PC-9 (cell line): ENCODE measurements around the gene GATAD2A. TPM values are rescaled to one million over a fixed set of nuclear protein-coding genes. Genes with fewer than 3 reads are reported as not detected.

Experiments used
- BruUV-seq: library from RNA; stranded (reverse); fragments of 400-500 nt; replicated peaks from 2 replicates; lab custom pipeline; 2021; lab: Mats Ljungman, UMichigan
- CTCF ChIA-PET: fragments of 300-600 bp; sonication (Branson Sonifier 250); formaldehyde crosslinking; loops from one replicate; lab custom pipeline; 2022; ENCODE audit warnings: antibody characterized with exemption; lab: Charles Lee
- POLR2A ChIA-PET: fragments of 300-600 bp; sonication (Branson Sonifier 250); formaldehyde crosslinking; loops from one replicate; lab custom pipeline; 2022; ENCODE audit warnings: antibody characterized with exemption; ENCODE audit not compliant: unreplicated experiment; lab: Charles Lee
- DNase-seq, 2 experiments: peaks; one replicate each; pipeline versions ENCODE4 v3.0.0 to v3.0.0-alpha.2; 2015 to 2022; ENCODE audit warnings: mixed read lengths in 1 of 2
- H2AFZ ChIP-seq: fragments of 200-600 bp; sonication (generic); 2 replicates; pipeline ENCODE4 v1.8.1; 2017; ENCODE audit warnings: antibody characterized with exemption
- H3F3A ChIP-seq: fragments of 200-600 bp; sonication (generic); 2 replicates; pipeline ENCODE4 v1.8.1; 2017; ENCODE audit warnings: antibody characterized with exemption, mild to moderate bottlenecking, low read depth; ENCODE audit not compliant: insufficient read depth
- H3K27ac ChIP-seq: fragments of 200-600 bp; sonication (generic); 2 replicates; pipeline ENCODE4 v1.6.1; 2016; ENCODE audit warnings: mixed run types
- H3K27me3 ChIP-seq: fragments of 200-600 bp; sonication (generic); 2 replicates; pipeline ENCODE4 v1.6.1; 2016; ENCODE audit warnings: low read depth, mixed run types; ENCODE audit not compliant: insufficient read depth
- H3K36me3 ChIP-seq: fragments of 200-600 bp; sonication (generic); 2 replicates; pipeline ENCODE4 v1.6.1; 2016; ENCODE audit warnings: low read depth, mixed run types
- H3K4me1 ChIP-seq: fragments of 200-600 bp; sonication (generic); replicated peaks from 2 replicates; pipeline ENCODE4 v1.6.1; 2016; ENCODE audit warnings: mixed run types; ENCODE audit not compliant: insufficient read depth
- H3K4me2 ChIP-seq: fragments of 200-600 bp; sonication (generic); 2 replicates; pipeline ENCODE4 v1.6.1; 2017; ENCODE audit warnings: mixed run types
- H3K4me3 ChIP-seq: fragments of 200-600 bp; sonication (generic); 2 replicates; pipeline ENCODE4 v1.6.1; 2016; ENCODE audit warnings: mixed run types
- H3K79me2 ChIP-seq: fragments of 200-600 bp; sonication (generic); 2 replicates; pipeline ENCODE4 v1.6.1; 2017; ENCODE audit warnings: low read depth, mixed run types
- H3K9me2 ChIP-seq: fragments of 200-600 bp; sonication (generic); 2 replicates; pipeline ENCODE4 v1.8.1; 2017; ENCODE audit warnings: mild to moderate bottlenecking; ENCODE audit not compliant: insufficient read depth
- H3K9me3 ChIP-seq: fragments of 200-600 bp; sonication (generic); 2 replicates; pipeline ENCODE4 v1.8.1; 2016; ENCODE audit warnings: low read depth; ENCODE audit not compliant: insufficient read depth
- H4K20me1 ChIP-seq: fragments of 200-600 bp; sonication (generic); 2 replicates; pipeline ENCODE4 v1.8.1; 2017; ENCODE audit not compliant: insufficient read depth
- EZH2 ChIP-seq: fragments of 200-600 bp; sonication (generic); IDR thresholded peaks from 2 replicates; pipeline ENCODE4 v1.8.0; 2017; ENCODE audit warnings: antibody characterized with exemption, low read depth
- intact Hi-C: fragments of 100-400 bp; cut with micrococcal nuclease; formaldehyde crosslinking; loops from one replicate; pipeline ENCODE4 v1.10.0; 2022; ENCODE audit not compliant: unreplicated experiment
- total RNA-seq: library from RNA; stranded (reverse); gene quantifications from 2 replicates; pipeline ENCODE4 v1.2.3, GENCODE V29; 2021
- TF ChIP-seq, protein P1 (sequence below): fragments of 200-600 bp; sonication (generic); conservative IDR thresholded peaks from 2 replicates; pipeline ENCODE4 v1.6.1; 2017; ENCODE audit warnings: mixed run types, antibody characterized with exemption, mild to moderate bottlenecking, moderate library complexity

GATAD2A gene
- total RNA-seq, 1 experiment from 2014 or later = 129 TPM

DNA sequence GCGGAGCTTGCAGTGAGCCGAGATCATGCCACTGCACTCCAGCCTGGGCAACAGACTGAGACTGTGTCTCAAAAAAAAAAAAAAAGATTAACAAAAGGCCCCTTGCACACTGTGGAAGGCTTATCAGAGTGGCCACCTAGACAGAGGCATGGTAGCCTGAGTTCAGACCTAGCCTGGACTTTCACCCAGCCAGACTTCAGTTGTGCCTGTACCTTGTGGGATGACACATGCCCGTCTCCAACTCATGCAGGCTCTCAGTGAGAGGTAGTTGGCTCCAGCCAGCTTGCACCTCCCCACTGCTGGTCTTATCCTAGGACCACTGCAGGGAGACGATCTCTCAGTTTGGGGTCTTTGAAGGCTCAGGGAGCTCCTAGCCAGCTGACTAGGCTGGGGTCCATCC lies 52.2 kb downstream of the GATAD2A start:
- CTCF ChIA-PET = no interaction called here
- TF ChIP-seq, protein P1, sequence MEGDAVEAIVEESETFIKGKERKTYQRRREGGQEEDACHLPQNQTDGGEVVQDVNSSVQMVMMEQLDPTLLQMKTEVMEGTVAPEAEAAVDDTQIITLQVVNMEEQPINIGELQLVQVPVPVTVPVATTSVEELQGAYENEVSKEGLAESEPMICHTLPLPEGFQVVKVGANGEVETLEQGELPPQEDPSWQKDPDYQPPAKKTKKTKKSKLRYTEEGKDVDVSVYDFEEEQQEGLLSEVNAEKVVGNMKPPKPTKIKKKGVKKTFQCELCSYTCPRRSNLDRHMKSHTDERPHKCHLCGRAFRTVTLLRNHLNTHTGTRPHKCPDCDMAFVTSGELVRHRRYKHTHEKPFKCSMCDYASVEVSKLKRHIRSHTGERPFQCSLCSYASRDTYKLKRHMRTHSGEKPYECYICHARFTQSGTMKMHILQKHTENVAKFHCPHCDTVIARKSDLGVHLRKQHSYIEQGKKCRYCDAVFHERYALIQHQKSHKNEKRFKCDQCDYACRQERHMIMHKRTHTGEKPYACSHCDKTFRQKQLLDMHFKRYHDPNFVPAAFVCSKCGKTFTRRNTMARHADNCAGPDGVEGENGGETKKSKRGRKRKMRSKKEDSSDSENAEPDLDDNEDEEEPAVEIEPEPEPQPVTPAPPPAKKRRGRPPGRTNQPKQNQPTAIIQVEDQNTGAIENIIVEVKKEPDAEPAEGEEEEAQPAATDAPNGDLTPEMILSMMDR = no peak
- Histone ChIP-seq H3K36me3 (0 out of 2 replicates have a peak, but pooled peaks cover 3% of the 10 kb centered on the region), H3K79me2 (peaks cover 90% of the 10 kb centered on the region), H3K9me2 (no peaks in the 10 kb centered on the region), H3K4me1 (no peaks in the 10 kb centered on the region), H3F3A (peaks cover 15% of the 10 kb centered on the region; the same call in 1 of the 2 replicates), H2AFZ (no peak overlapping the region), H3K27ac (no peak overlapping the region), H3K27me3 (no peaks in the 10 kb centered on the region), H3K4me2 (no peak overlapping the region), H3K4me3 (no peak overlapping the region), H4K20me1 (peaks cover 89% of the 10 kb centered on the region), H3K9me3 (no peaks in the 10 kb centered on the region)
- no peak for DNase-seq
- POLR2A ChIA-PET = no interaction called here
- BruUV-seq = no TSS peak
- intact Hi-C loops = no loop called here

DNA sequence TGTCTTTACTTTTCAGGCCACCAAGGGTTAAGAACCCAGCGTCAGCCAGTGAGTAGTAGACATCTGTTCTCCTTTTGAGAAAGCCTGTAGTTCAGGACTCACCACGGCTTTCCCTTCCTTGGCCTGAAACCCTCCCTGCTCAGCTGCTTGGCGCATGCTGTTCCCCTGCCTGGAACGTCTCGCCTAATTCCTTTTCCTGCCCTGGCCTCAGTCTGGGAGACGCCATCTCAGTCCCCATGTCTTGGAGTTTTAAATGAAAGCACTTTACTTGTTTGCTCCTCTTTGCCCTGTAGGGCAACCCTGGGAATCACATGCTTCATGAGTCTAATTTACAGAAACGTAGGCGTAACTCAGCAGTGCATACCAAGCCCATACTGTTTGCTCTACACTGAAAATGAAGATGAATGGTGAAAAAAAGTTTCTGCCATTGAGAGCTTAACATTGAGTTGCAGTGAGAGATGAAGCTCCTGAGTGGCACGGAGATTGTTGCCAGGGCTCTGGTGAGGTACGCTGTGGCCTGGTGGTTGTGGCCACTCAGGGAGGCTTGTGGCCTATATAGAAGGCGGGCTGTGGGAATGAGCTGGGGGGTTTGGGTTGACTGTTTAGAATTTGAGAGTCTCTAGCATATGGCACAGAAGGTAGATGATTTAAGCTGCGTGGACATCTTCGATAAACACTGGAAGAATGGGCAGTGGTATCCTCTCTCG lies 52.8 kb downstream of the GATAD2A start:
- Histone ChIP-seq H3K27me3 (no peaks in the 10 kb centered on the region), H3K9me3 (no peaks in the 10 kb centered on the region), H3K36me3 (0 out of 2 replicates have a peak, but pooled peaks cover 3% of the 10 kb centered on the region), H4K20me1 (peaks cover 91% of the 10 kb centered on the region), H3K4me3 (no peak overlapping the region), H3F3A (peaks cover 15% of the 10 kb centered on the region; the same call in 1 of the 2 replicates), H2AFZ (no peak overlapping the region), H3K9me2 (no peaks in the 10 kb centered on the region), H3K4me1 (no peaks in the 10 kb centered on the region), H3K79me2 (peaks cover 90% of the 10 kb centered on the region), H3K4me2 (no peak overlapping the region), H3K27ac (no peak overlapping the region)
- ChIA-PET POLR2A (no interaction called here), CTCF (no interaction called here)
- TF ChIP-seq, protein P1 = no peak
- no peak for TF ChIP-seq EZH2
- BruUV-seq = no TSS peak
- intact Hi-C loops = no loop called here
- no peak for DNase-seq

DNA sequence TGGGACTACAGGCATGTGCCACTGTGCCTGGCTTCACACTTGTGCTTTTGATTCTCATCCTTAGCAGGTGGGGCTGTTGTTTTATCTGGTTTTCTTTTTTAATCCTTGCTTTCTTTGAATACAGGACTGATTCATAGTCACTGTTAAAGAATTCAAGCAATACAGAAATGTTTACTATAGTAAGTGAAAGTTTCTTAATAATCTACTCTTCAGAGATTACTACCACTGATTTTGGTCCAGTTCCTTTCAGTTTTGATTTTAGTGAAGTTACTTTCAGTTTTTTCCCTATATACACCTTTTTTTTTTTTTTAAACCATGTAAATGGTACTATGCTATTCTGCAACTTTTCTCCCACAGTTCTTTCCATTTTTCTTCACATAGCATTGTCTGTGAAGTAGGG lies 53.6 kb downstream of the GATAD2A start:
- no TSS peak for BruUV-seq
- H3K27ac ChIP-seq = no peak overlapping the region
- ChIA-PET CTCF (no interaction called here), POLR2A (no interaction called here)
- H4K20me1 ChIP-seq = peaks cover 85% of the 10 kb centered on the region
- DNase-seq = no peak
- H3K36me3 ChIP-seq = 0 out of 2 replicates have a peak, but pooled peaks cover 3% of the 10 kb centered on the region
- H3K4me1 ChIP-seq = no peaks in the 10 kb centered on the region
- no peaks in the 10 kb centered on the region for H3K27me3 ChIP-seq
- no peak overlapping the region for H2AFZ ChIP-seq
- H3K9me3 ChIP-seq = no peaks in the 10 kb centered on the region
- H3K9me2 ChIP-seq = no peaks in the 10 kb centered on the region
- TF ChIP-seq, protein P1 = no peak
- TF ChIP-seq EZH2 = no peak
- no peak overlapping the region for H3K4me2 ChIP-seq
- H3K79me2 ChIP-seq = peaks cover 88% of the 10 kb centered on the region
- H3K4me3 ChIP-seq = no peak overlapping the region
- intact Hi-C loops = no loop called here
- peaks cover 15% of the 10 kb centered on the region; the same call in 1 of the 2 replicates for H3F3A ChIP-seq
